ENCODE data around the gene CAPS.
A peak's percentile ranks its signal among the peaks of the same experiment; 100 is the strongest.

Gene CAPS

DNA sequence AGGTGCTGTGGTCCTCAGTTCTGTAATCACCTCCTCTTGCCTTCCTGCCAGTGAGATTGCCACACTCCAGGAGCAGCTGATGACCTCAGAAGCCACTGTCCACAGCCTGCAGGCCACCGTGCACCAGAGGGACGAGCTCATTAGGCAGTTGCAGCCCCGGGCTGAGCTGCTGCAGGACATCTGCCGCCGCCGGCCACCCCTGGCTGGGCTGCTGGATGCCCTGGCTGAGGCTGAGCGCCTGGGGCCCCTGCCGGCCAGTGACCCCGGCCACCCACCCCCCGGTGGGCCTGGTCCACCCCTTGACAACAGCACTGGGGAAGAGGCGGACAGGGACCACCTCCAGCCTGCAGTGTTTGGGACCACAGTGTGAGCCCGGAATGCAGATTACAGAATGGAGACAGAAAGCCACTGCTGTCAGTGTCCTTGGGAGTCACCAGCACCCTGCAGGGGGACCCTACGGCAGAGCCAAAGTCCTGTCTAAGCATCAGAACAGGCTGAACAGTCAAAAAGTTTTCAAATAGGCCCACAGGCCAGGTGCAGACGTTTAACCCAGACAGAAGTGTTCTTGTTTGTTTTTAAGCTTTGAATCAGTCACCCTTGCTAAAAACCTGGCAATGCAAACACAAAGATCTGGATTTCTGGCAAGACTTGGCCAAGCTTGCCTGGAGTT lies 5.1 kb upstream of the CAPS start:
- no peak for TF ChIP-seq JUND (IDR thresholded peaks at IDR 0.05; ENCODE audit: low read depth)
- peak in 1 of 2 experiments; percentile 37 for DNase-seq (ENCODE audit: low read depth in 1 of 2, low spot score in 1 of 2)
- in situ Hi-C loops (cut with HindIII; ENCODE audit: low pct_unique_long_range_greater_than_20kb, low sequenced_read_pairs), result no loop called here

DNA sequence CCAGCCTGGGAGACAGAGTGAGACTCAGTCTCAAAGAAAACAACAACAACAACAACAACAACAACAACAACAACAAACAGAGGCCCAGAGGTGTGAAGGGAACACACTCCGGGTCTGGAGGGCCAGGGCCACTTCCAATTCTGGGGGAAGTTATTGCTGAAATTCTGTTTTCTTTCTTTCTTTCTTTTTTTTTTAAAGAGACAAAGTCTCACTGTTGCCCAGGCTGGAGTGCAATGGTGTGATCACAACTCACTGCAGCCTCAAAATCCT lies 3.5 kb upstream of the CAPS start:
- in situ Hi-C loops (cut with HindIII; ENCODE audit: low pct_unique_long_range_greater_than_20kb, low sequenced_read_pairs), result no loop called here
- TF ChIP-seq JUND (IDR thresholded peaks at IDR 0.05; ENCODE audit: low read depth), result no peak
- DNase-seq (ENCODE audit: low read depth in 1 of 2, low spot score in 1 of 2), result no peak

DNA sequence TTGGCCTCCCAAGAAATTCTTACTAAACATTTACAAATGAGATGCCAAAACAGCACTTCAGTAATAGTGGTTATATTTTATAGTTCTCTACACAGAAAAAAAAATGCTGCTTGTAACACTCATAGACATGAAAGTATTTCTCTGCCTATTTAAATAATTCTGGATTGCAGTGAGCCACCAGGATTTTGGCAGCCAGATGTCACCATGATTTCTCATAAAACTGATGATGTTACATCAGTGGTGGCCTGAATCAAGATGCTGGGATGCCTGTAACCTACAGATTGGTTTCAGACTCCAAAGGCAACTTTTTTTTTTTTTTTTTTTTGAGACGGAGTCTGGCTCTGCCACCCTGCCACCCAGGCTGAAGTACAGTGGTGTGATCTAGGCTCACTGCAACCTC lies 2.7 kb upstream of the CAPS start:
- in situ Hi-C loops (cut with HindIII; ENCODE audit: low pct_unique_long_range_greater_than_20kb, low sequenced_read_pairs), result no loop called here
- no peak for TF ChIP-seq JUND (IDR thresholded peaks at IDR 0.05; ENCODE audit: low read depth)
- no peak for DNase-seq (ENCODE audit: low read depth in 1 of 2, low spot score in 1 of 2)

DNA sequence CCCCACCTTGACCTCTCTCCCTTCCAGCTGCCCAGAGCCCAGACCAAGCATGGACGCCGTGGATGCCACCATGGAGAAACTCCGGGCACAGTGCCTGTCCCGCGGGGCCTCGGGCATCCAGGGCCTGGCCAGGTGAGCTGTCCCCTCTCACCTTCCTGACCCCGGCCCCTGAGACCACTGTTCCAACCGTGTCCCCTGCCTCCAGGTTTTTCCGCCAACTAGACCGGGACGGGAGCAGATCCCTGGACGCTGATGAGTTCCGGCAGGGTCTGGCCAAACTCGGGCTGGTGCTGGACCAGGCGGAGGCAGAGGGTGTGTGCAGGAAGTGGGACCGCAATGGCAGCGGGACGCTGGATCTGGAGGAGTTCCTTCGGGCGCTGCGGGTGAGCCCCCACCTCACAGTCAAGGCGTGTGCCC lies 312 bp downstream of the CAPS start:
- in situ Hi-C loops (cut with HindIII; ENCODE audit: low pct_unique_long_range_greater_than_20kb, low sequenced_read_pairs), result no loop called here
- no peak for TF ChIP-seq JUND (IDR thresholded peaks at IDR 0.05; ENCODE audit: low read depth)
- DNase-seq (ENCODE audit: low read depth in 1 of 2, low spot score in 1 of 2), result no peak

DNA sequence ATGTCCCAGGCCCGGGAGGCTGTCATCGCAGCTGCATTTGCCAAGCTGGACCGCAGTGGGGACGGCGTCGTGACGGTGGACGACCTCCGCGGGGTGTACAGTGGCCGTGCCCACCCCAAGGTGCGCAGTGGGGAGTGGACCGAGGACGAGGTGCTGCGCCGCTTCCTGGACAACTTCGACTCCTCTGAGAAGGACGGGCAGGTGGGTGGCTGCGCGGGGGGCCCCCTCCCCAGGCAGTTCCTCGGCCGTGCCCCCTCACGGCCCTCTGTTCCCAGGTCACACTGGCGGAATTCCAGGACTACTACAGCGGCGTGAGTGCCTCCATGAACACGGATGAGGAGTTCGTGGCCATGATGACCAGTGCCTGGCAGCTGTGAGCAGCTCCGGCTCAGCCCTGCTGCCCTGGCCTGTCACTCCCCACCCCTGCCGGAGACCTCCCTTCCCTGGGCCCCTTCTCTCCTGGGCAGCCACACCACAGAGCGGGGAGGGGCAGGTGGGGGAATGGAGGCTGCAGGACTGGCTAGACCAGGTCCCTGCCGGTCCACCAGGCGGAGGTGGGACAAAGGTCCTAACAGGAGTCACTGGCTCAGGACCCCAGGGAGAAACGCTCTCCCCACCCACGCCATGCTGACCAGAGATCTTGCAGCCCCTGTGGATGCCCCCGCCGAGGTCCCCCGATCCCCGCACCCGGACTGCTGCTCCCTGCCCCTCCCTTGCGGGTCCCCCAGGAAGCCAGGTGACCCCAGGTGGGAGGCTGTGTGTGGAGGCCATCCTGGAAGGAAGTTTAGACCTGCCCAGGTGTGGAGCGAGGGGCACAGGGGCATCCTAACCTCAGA lies 1.1 kb downstream of the CAPS start:
- no peak for TF ChIP-seq JUND (IDR thresholded peaks at IDR 0.05; ENCODE audit: low read depth)
- in situ Hi-C loops (cut with HindIII; ENCODE audit: low pct_unique_long_range_greater_than_20kb, low sequenced_read_pairs), result no loop called here
- DNase-seq (ENCODE audit: low read depth in 1 of 2, low spot score in 1 of 2), result peak in 1 of 2 experiments; percentile 22

DNA sequence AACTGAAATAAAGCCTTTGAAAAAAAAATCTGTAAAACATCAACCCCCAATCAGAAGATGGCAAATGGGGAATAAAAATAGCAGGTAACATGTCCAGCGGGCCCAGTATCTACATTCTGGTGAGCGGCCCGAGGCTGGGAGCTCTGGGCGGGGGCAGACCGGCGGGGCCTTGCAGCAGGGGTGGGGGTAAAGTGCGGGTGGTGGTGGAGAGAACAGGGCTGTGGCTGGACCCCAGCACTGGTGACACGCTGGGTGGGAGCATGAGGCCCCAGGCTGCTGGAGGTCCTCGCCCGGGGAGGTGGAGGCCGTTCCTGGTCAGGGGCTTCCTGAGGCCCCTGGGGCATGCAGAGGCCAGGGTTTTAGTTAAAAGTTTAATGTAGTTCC lies 1.7 kb downstream of the CAPS start:
- DNase-seq (ENCODE audit: low read depth in 1 of 2, low spot score in 1 of 2), result no peak
- TF ChIP-seq JUND (IDR thresholded peaks at IDR 0.05; ENCODE audit: low read depth), result no peak
- in situ Hi-C loops (cut with HindIII; ENCODE audit: low pct_unique_long_range_greater_than_20kb, low sequenced_read_pairs), result no loop called here

DNA sequence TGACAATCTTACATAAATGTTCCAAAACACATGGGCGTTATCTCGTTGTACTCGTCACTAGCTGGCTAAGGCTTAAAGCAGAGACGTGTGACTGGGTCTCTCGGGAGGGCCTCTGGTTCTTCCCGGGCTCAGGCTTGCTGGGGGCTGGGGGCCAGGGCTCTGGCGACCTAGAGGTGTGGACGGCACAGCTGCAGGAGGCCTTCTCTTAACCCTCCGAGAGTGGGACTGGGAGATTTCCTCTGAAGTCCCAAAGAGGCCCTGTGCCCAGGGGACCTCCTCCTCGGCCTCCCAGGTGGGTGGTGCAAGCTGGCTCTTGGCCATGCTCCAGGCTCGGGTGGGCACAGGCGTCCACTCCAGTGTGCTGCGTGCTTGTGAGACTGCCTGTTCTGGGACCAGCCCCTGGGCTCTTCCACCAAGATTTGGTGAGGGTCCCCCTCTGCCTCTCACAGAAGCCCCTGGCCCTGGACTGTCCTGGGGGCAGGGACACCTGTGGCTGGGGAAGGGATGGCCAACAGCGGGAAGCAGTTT lies 2.2 kb downstream of the CAPS start:
- no peak for DNase-seq (ENCODE audit: low read depth in 1 of 2, low spot score in 1 of 2)
- in situ Hi-C loops (cut with HindIII; ENCODE audit: low pct_unique_long_range_greater_than_20kb, low sequenced_read_pairs), result no loop called here
- no peak for TF ChIP-seq JUND (IDR thresholded peaks at IDR 0.05; ENCODE audit: low read depth)

DNA sequence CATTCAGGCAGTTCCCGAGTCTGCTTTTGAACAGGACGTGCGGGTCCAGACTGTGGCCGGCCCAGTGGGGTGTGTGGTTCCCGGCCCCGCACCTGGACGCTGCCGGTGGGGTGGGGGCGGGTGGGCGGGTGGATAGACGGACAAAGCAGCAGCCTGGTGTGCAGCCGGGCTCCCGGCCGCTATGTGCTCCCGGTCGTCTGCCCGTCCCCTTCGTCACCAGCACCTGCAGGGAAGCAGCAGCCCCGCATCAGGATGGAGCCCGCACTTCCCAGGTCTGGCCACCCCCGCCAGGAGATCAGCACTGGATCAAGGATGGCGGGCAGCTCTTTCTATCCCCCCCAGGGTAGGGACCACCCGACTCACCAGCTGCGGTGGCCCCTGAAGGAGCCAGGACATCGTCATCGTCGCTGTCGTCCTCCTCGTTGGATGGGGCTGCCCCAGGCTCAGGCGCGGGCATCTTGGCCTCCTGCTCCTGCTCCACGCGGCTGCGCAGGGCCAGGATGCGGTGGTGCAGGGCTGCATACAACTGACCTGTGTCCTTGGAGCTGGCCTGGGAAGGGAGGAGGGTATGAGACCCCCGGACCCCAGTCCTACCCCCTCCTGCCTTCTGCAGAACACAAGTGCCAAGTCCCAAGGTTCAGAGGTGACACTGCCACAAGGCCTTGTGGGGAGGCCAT lies 3.5 kb downstream of the CAPS start:
- no peak for TF ChIP-seq JUND (IDR thresholded peaks at IDR 0.05; ENCODE audit: low read depth)
- in situ Hi-C loops (cut with HindIII; ENCODE audit: low pct_unique_long_range_greater_than_20kb, low sequenced_read_pairs), result no loop called here
- no peak for DNase-seq (ENCODE audit: low read depth in 1 of 2, low spot score in 1 of 2)

DNA sequence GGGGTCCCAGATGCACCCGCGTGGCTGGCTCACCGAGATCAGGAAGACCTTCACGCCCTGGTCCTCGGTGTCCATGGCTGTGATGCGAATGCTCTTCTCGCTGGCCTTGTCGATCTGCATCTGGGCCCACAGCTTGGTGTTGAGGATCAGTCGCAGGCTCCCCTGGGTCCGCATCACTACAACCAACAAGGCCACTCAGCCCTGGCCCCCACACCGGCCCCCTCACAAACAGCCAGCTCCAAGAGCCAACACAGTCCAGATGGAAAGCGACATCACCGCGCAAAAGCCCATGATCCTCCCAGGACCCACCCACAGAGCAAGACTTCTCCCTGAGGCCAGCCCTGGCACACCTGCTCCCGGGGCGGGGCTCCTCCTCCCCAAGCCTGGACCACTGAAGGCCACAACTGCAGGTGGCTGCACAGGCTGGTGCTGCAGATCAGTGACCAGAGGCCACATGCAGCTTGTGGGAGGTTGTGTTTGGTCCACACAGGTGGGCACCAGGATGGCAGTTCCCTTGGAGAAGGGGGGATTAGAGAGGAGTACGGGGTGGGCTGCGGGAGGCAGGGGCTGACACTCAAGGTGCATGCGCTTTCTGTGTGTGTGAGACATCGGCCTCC lies 4.5 kb downstream of the CAPS start:
- no peak for TF ChIP-seq JUND (IDR thresholded peaks at IDR 0.05; ENCODE audit: low read depth)
- DNase-seq (ENCODE audit: low read depth in 1 of 2, low spot score in 1 of 2), result no peak
- in situ Hi-C loops (cut with HindIII; ENCODE audit: low pct_unique_long_range_greater_than_20kb, low sequenced_read_pairs), result no loop called here

DNA sequence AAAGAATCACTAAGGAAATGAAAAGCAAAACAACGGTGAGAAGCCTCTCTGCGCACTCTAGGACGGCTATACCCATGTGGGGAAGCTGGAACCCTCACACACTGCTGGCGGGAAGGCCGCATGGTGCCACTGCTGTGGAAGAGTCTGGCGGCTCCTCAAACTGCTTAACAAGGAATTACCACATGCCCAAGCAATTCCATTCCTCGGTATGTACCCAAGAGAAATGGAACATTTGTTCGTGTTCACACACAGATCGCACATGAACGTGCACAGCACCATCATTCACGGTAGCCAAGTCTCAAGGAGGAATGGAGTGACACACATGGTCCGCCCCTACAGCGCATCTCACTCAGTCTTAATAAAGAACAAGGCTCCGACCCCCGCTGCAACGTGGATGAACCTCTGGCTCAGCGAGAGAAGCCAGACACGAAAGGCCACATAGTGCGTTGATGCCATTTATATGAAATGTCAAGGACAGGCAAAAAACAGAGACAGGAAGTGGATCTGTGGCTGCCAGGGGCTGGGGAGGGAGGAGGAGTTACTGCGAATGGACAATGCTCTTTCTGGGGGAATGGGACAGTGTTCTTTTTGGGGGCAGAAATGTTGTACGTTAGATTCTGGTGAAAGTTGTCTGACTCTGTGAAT lies 7.6 kb downstream of the CAPS start:
- DNase-seq (ENCODE audit: low read depth in 1 of 2, low spot score in 1 of 2), result no peak
- in situ Hi-C loops (cut with HindIII; ENCODE audit: low pct_unique_long_range_greater_than_20kb, low sequenced_read_pairs), result no loop called here
- no peak for TF ChIP-seq JUND (IDR thresholded peaks at IDR 0.05; ENCODE audit: low read depth)

DNA sequence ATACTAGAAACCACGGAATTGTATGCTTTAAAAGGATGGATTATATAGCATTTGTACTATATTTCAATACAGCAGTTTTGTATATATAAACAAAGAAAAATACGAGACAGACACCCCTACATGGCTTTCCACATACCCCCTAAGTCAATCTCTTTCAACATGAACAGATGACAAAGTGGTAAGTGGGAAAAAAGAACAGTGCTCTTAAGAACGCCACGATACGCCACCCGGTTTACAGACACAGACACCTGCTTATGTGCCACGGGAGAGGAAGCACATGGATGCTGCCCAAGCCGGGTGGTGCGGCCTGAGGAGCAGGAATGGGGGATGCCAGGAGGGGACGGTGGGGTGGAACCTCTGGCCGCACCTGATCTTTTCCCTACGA lies 8.1 kb downstream of the CAPS start:
- in situ Hi-C loops (cut with HindIII; ENCODE audit: low pct_unique_long_range_greater_than_20kb, low sequenced_read_pairs), result no loop called here
- TF ChIP-seq JUND (IDR thresholded peaks at IDR 0.05; ENCODE audit: low read depth), result no peak
- no peak for DNase-seq (ENCODE audit: low read depth in 1 of 2, low spot score in 1 of 2)

DNA sequence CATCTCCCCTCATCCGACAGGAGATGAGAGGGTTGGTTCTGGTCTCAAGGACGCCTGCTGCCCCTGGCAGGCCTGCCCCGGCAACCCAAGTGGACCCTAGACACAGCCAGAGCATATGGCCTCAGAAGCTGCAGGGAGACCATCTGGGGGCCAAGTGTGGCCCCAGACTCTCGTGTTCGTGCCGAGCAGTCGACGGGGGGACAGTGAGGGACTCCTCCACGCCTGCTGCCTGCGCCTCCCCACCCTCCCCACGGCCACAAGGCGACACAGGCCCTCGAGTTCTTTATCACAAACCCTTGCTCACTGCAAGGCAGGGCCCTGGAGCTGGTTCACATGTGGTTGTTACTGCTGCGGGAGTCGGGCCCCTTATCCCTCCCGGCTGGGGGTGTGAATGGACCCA lies 9.3 kb downstream of the CAPS start:
- TF ChIP-seq JUND (IDR thresholded peaks at IDR 0.05; ENCODE audit: low read depth), result no peak
- in situ Hi-C loops (cut with HindIII; ENCODE audit: low pct_unique_long_range_greater_than_20kb, low sequenced_read_pairs), result no loop called here
- DNase-seq (ENCODE audit: low read depth in 1 of 2, low spot score in 1 of 2), result no peak
